HEK293T (cell line): ENCODE measurements around the gene C2orf68.

ENCODE experiments used
- CTCF ChIA-PET: fragments of 350-600 bp; formaldehyde crosslinking; extraction: SDS; loops from one replicate; lab custom pipeline; 2021; ENCODE audit warnings: antibody characterized with exemption, inconsistent platforms; lab: Yijun Ruan, JAX
- POLR2A ChIA-PET: fragments of 350-600 bp; formaldehyde crosslinking; extraction: SDS; loops from one replicate; lab custom pipeline; 2020; ENCODE audit warnings: antibody characterized with exemption, inconsistent platforms; lab: Yijun Ruan, JAX
- DNase-seq: peaks from one replicate; pipeline ENCODE4 v3.0.0; 2012; ENCODE audit warnings: mixed read lengths; ENCODE audit errors: extremely low spot score
- ARNT ChIP-seq: fragments of 450-650 bp; IDR thresholded peaks from 2 replicates; pipeline ENCODE4 v1.6.1; 2017; ENCODE audit warnings: mild to moderate bottlenecking
- BHLHE40 ChIP-seq: fragments of 450-650 bp; IDR thresholded peaks from 2 replicates; pipeline ENCODE4 v1.6.1; 2016; ENCODE audit warnings: mild to moderate bottlenecking, moderate library complexity, borderline replicate concordance
- CTBP1 ChIP-seq: fragments of 450-650 bp; IDR thresholded peaks from 2 replicates; pipeline ENCODE4 v1.6.1; 2016; ENCODE audit warnings: borderline replicate concordance
- ELF4 ChIP-seq: fragments of 450-650 bp; IDR thresholded peaks from 2 replicates; pipeline ENCODE4 v1.6.1; 2017; ENCODE audit warnings: antibody characterized with exemption
- FOXA1 ChIP-seq: fragments of 450-650 bp; IDR thresholded peaks from 2 replicates; pipeline ENCODE4 v1.6.1; 2016; ENCODE audit warnings: mild to moderate bottlenecking
- FOXK2 ChIP-seq: fragments of 450-650 bp; IDR thresholded peaks from 2 replicates; pipeline ENCODE4 v1.6.1; 2016; ENCODE audit warnings: mild to moderate bottlenecking
- FOXM1 ChIP-seq: fragments of 450-650 bp; IDR thresholded peaks from 2 replicates; pipeline ENCODE4 v1.6.1; 2017; ENCODE audit warnings: mild to moderate bottlenecking, borderline replicate concordance
- HDGF ChIP-seq: fragments of 450-650 bp; IDR thresholded peaks from 2 replicates; pipeline ENCODE4 v1.6.1; 2017; ENCODE audit warnings: antibody characterized with exemption, borderline replicate concordance
- L3MBTL2 ChIP-seq: fragments of 450-650 bp; conservative IDR thresholded peaks from 2 replicates; pipeline ENCODE4 v1.6.1; 2016; ENCODE audit warnings: mild to moderate bottlenecking
- LEF1 ChIP-seq: fragments of 450-650 bp; IDR thresholded peaks from 2 replicates; pipeline ENCODE4 v1.6.1; 2017; ENCODE audit warnings: mild to moderate bottlenecking, borderline replicate concordance
- NFRKB ChIP-seq: fragments of 450-650 bp; IDR thresholded peaks from 2 replicates; pipeline ENCODE4 v1.6.1; 2016; ENCODE audit warnings: mild to moderate bottlenecking, moderate library complexity
- PKNOX1 ChIP-seq: fragments of 450-650 bp; IDR thresholded peaks from 2 replicates; pipeline ENCODE4 v1.6.1; 2016
- SP1 ChIP-seq: fragments of 450-650 bp; IDR thresholded peaks from 2 replicates; pipeline ENCODE4 v1.6.1; 2017
- SUZ12 ChIP-seq: fragments of 450-650 bp; IDR thresholded peaks from 2 replicates; pipeline ENCODE4 v1.6.1; 2016; ENCODE audit warnings: mild to moderate bottlenecking
- TARDBP ChIP-seq: fragments of 450-650 bp; IDR thresholded peaks from 2 replicates; pipeline ENCODE4 v1.6.1; 2016
- ZNF384 ChIP-seq: fragments of 450-650 bp; IDR thresholded peaks from 2 replicates; pipeline ENCODE4 v1.6.1; 2016

The C2orf68 gene

GRCh38 chr2:85656468-85656867 lies 44.6 kb upstream of the C2orf68 start:
- ChIA-PET CTCF (interaction anchor here (1.4 kb wide), 1 partner anchor 19 kb away, joined by 6 read pairs; no protein-coding TSS in a partner anchor), POLR2A (no interaction called here)
- TF ChIP-seq FOXA1 (no peak), TARDBP (no peak), L3MBTL2 (no peak), PKNOX1 (no peak), LEF1 (no peak), CTBP1 (no peak), BHLHE40 (no peak), SP1 (no peak), HDGF (no peak), NFRKB (no peak), SUZ12 (no peak), FOXM1 (no peak), ZNF384 (no peak), FOXK2 (no peak), ELF4 (no peak), ARNT (no peak)
- no peak for DNase-seq

- TF ChIP-seq HDGF: no peak
- no peak for DNase-seq
- POLR2A ChIA-PET: no interaction called here
- CTCF ChIA-PET: interaction anchor here (1.4 kb wide), 1 partner anchor 18 kb away, joined by 6 read pairs; no protein-coding TSS in a partner anchor
Measured at GRCh38 chr2:85655961-85656417, 44.1 kb upstream of the C2orf68 start.

GRCh38 chr2:85653996-85654395 lies 42.1 kb upstream of the C2orf68 start:
- no peak for DNase-seq
- TF ChIP-seq BHLHE40 (no peak), TARDBP (no peak), L3MBTL2 (no peak), CTBP1 (no peak), HDGF (no peak), SUZ12 (no peak), NFRKB (no peak), ARNT (no peak), ELF4 (no peak), FOXM1 (no peak), ZNF384 (no peak), LEF1 (no peak), SP1 (no peak), PKNOX1 (no peak), FOXK2 (no peak), FOXA1 (no peak)
- ChIA-PET CTCF (no interaction called here), POLR2A (no interaction called here)

- CTCF ChIA-PET: no interaction called here
- TF ChIP-seq NFRKB (no peak), FOXM1 (no peak), TARDBP (no peak), FOXA1 (no peak), ZNF384 (no peak), BHLHE40 (no peak), ELF4 (no peak), SUZ12 (no peak), L3MBTL2 (no peak), SP1 (no peak), LEF1 (no peak)
- no peak for DNase-seq
- POLR2A ChIA-PET: no interaction called here
Measured at GRCh38 chr2:85652056-85652455, 40.2 kb upstream of the C2orf68 start.

- no peak for TF ChIP-seq ELF4
- TF ChIP-seq CTBP1: no peak
- no peak for TF ChIP-seq L3MBTL2
- no peak for TF ChIP-seq SUZ12
- no peak for TF ChIP-seq PKNOX1
- no peak for TF ChIP-seq BHLHE40
- TF ChIP-seq HDGF: no peak
- TF ChIP-seq NFRKB: no peak
- no peak for TF ChIP-seq FOXA1
- no peak for TF ChIP-seq ARNT
- no peak for TF ChIP-seq TARDBP
- no peak for TF ChIP-seq LEF1
- no peak for DNase-seq
- CTCF ChIA-PET: no interaction called here
- POLR2A ChIA-PET: no interaction called here
Measured at GRCh38 chr2:85651097-85651496, 39.2 kb upstream of the C2orf68 start.

- ChIA-PET CTCF (interaction anchor here (5.6 kb wide), 1 partner anchor 14 kb away, joined by 40 read pairs; no protein-coding TSS in a partner anchor), POLR2A (no interaction called here)
- no peak for DNase-seq
- no peak for TF ChIP-seq SP1
- no peak for TF ChIP-seq FOXA1
- TF ChIP-seq NFRKB: no peak
Measured at GRCh38 chr2:85650456-85650855, 38.6 kb upstream of the C2orf68 start.
